Kidney (tissue), 14 donors: ENCODE results near the gene HAX1. TPM values are rescaled to one million over a fixed set of nuclear protein-coding genes. Genes with fewer than 3 reads are reported as not detected.

ENCODE experiments used
- DNase-seq, 5 donors: peaks; one replicate each; pipeline ENCODE4 v3.0.0-alpha.2; 2013 to 2020
- FAIRE-seq: peaks from 2 replicates; lab custom pipeline; 2012; peaks lifted over from hg19 to GRCh38; lab: Jason Lieb, UNC
- H3K27ac ChIP-seq, 2 donors: one replicate each; pipeline ENCODE4 v1.7.0; 2013; ENCODE audit warnings: low read depth in 2 of 2, low read length in 2 of 2, inconsistent platforms in 1 of 2
- H3K27me3 ChIP-seq: one replicate; pipeline ENCODE4 v1.7.1; 2013; ENCODE audit warnings: low read length, inconsistent platforms; ENCODE audit not compliant: control insufficient read depth, insufficient read depth
- H3K36me3 ChIP-seq, 3 donors: one replicate each; pipeline versions ENCODE4 v1.7.0 to v1.7.1; 2013; ENCODE audit warnings: low read length in 3 of 3, control low read depth in 1 of 3, inconsistent platforms in 1 of 3; ENCODE audit not compliant: insufficient read depth in 3 of 3, control insufficient read depth in 2 of 3
- H3K4me1 ChIP-seq, 3 donors: one replicate each; pipeline versions ENCODE4 v1.7.0 to v1.7.1; 2013; ENCODE audit warnings: low read length in 3 of 3, inconsistent platforms in 1 of 3, low read depth in 1 of 3; ENCODE audit not compliant: control insufficient read depth in 2 of 3, insufficient read depth in 2 of 3
- H3K4me3 ChIP-seq, 3 donors: one replicate each; pipeline versions ENCODE4 v1.7.0 to v1.8.1; 2013; ENCODE audit warnings: low read length in 3 of 3, control low read depth in 1 of 3, inconsistent platforms in 1 of 3
- H3K9ac ChIP-seq, 3 donors: one replicate each; pipeline versions ENCODE4 v1.7.0 to v1.7.1; 2013; ENCODE audit warnings: low read length in 3 of 3, control low read depth in 1 of 3, inconsistent platforms in 1 of 3
- H3K9me3 ChIP-seq, 3 donors: one replicate each; pipeline versions ENCODE4 v1.7.0 to v1.7.1; 2013; ENCODE audit warnings: low read length in 3 of 3, control low read depth in 1 of 3, inconsistent platforms in 1 of 3; ENCODE audit not compliant: control insufficient read depth in 2 of 3, insufficient read depth in 1 of 3
- CTCF ChIP-seq: IDR thresholded peaks from 3 replicates; pipeline ENCODE4 v1.5.1; 2012; ENCODE audit warnings: mild to moderate bottlenecking, moderate library complexity, borderline replicate concordance; ENCODE audit not compliant: insufficient read depth; ENCODE audit errors: extremely low read depth
- intact Hi-C: fragments of 100-400 bp; cut with DNase I; formaldehyde crosslinking; loops from one replicate; pipeline ENCODE4 v1.11.1; 2022
- polyA plus RNA-seq: library from polyadenylated mRNA; stranded (reverse); fragments of 350-450 nt; fragmentation: Illumina TruSeq; extraction: RNeasy Lipid Tissue Mini Kit (QIAGEN cat#74804); gene quantifications from one replicate; pipeline ENCODE4 v1.2.3, GENCODE V29; 2014; ENCODE audit warnings: low read depth, low replicate concordance; ENCODE audit not compliant: insufficient read depth
- total RNA-seq: library from RNA; stranded (reverse); fragmentation: NEBNext Ultra II Directional; extraction: Animal tissue kit (Norgen Biotek cat#: 25700); gene quantifications from one replicate; pipeline ENCODE4 v1.2.1, GENCODE V29; 2021
- donor health status: control.
- donor health status: control.
- donor health status: control.
- donor health status: control.
- donor health status: control.
- donor health status: DM: yes; HTN: yes; CAD: no.
- donor health status: Normal renal cell carcinoma (clear cell type).

Gene HAX1
- total and polyA plus RNA-seq, 2 donors from 2014 or later: 74.8 to 153 TPM

- H3K36me3 ChIP-seq: peaks cover 15 to 49% (median 46%) of the 10 kb centered on the region in 3 donors
- H3K27ac ChIP-seq: no peak overlapping the region
- no peaks in the 10 kb centered on the region for H3K4me1 ChIP-seq
- FAIRE-seq: no peak
- intact Hi-C loops: no loop called here
- H3K9ac ChIP-seq: no peak overlapping the region
- no peak for DNase-seq
- H3K27me3 ChIP-seq: no peaks in the 10 kb centered on the region
- no peak for TF ChIP-seq CTCF
- H3K9me3 ChIP-seq: no peaks in the 10 kb centered on the region
- H3K4me3 ChIP-seq: no peak overlapping the region
Observed at GRCh38 chr1:154237435-154237834, 35.0 kb upstream of the HAX1 start.

GRCh38 chr1:154237880-154238506, 34.4 kb upstream of the HAX1 start:
- peaks cover 16 to 52% (median 50%) of the 10 kb centered on the region in 3 donors for H3K36me3 ChIP-seq
- intact Hi-C loops: no loop called here

GRCh38 chr1:154239491-154239890, 32.9 kb upstream of the HAX1 start:
- H3K9ac ChIP-seq: no peak overlapping the region
- FAIRE-seq (no peak), DNase-seq (no peak)
- H3K4me3 ChIP-seq: no peak overlapping the region
- no peak for TF ChIP-seq CTCF
- no peak overlapping the region for H3K27ac ChIP-seq
- no peaks in the 10 kb centered on the region for H3K9me3 ChIP-seq
- intact Hi-C loops: no loop called here
- no peaks in the 10 kb centered on the region for H3K27me3 ChIP-seq
- H3K4me1 ChIP-seq: no peaks in the 10 kb centered on the region
- peaks cover 15 to 61% (median 60%) of the 10 kb centered on the region in 3 donors for H3K36me3 ChIP-seq

More at GRCh38 chr1:154237880-154238506, 34.4 kb upstream of the HAX1 start:
- Histone ChIP-seq H3K9ac (no peak overlapping the region), H3K4me3 (no peak overlapping the region), H3K4me1 (no peaks in the 10 kb centered on the region), H3K27me3 (no peaks in the 10 kb centered on the region), H3K27ac (no peak overlapping the region), H3K9me3 (no peaks in the 10 kb centered on the region)
- FAIRE-seq (no peak), DNase-seq (no peak)
- TF ChIP-seq CTCF: no peak
